HG02763 (cell line): ENCODE results near the gene ZNF398.

ENCODE experiments used
- ATAC-seq: cut with Tn5 transposase; IDR thresholded peaks from one replicate; pipeline ENCODE4 v1.9.1; 2021; ENCODE audit warnings: mild to moderate bottlenecking, moderate library complexity; ENCODE audit not compliant: unreplicated experiment

ZNF398 gene

GRCh38 chr7:149195180-149196150 is 48.2 kb downstream of the ZNF398 start, which contains the start of gene ZNF282:
Gene ZNF282 (plus strand): TSS chr7:149195546. CDS start chr7:149195590, 44 bp downstream.
- peak; percentile 84 for ATAC-seq

- ATAC-seq, result peak; percentile 3
Measured at GRCh38 chr7:149196151-149196704, 49.0 kb downstream of the ZNF398 start.

- ATAC-seq, result no peak
Measured at GRCh38 chr7:149196705-149197171, 49.5 kb downstream of the ZNF398 start.

- ATAC-seq, result no peak
Measured at GRCh38 chr7:149197675-149198074, 50.4 kb downstream of the ZNF398 start.

GRCh38 chr7:149198161-149198816 is 51.0 kb downstream of the ZNF398 start:
- no peak for ATAC-seq

- no peak for ATAC-seq
Measured at GRCh38 chr7:149199234-149199995, 52.2 kb downstream of the ZNF398 start.

GRCh38 chr7:149202831-149203231 is 55.6 kb downstream of the ZNF398 start:
- ATAC-seq, result no peak

- ATAC-seq, result no peak
Measured at GRCh38 chr7:149205690-149206381, 58.6 kb downstream of the ZNF398 start.

GRCh38 chr7:149207324-149208035 is 60.2 kb downstream of the ZNF398 start:
- ATAC-seq, result no peak

GRCh38 chr7:149209518-149210269 is 62.4 kb downstream of the ZNF398 start:
- ATAC-seq, result no peak

GRCh38 chr7:149210551-149210950 is 63.3 kb downstream of the ZNF398 start:
- no peak for ATAC-seq

GRCh38 chr7:149214020-149214720 is 66.9 kb downstream of the ZNF398 start:
- no peak for ATAC-seq

- no peak for ATAC-seq
Measured at GRCh38 chr7:149216402-149216801, 69.1 kb downstream of the ZNF398 start.

GRCh38 chr7:149217570-149217969 is 70.3 kb downstream of the ZNF398 start:
- ATAC-seq, result no peak

- ATAC-seq, result no peak
Measured at GRCh38 chr7:149218469-149219420, 71.5 kb downstream of the ZNF398 start.

GRCh38 chr7:149220534-149220933 is 73.3 kb downstream of the ZNF398 start:
- no peak for ATAC-seq

- ATAC-seq, result no peak
Measured at GRCh38 chr7:149223176-149223575, 75.9 kb downstream of the ZNF398 start.
